GM18867 (cell line): Measurements from ENCODE around the gene C3orf20.

Experiments
- ATAC-seq: cut with Tn5 transposase; IDR thresholded peaks from one replicate; pipeline ENCODE4 v1.9.1; 2021; ENCODE audit warnings: mild to moderate bottlenecking, moderate library complexity; ENCODE audit not compliant: unreplicated experiment

The C3orf20 gene

GRCh38 chr3:14772533-14773138 lies 97.7 kb downstream of the C3orf20 start:
- ATAC-seq, result no peak

- ATAC-seq, result no peak
These were observed 98.3 kb downstream of the C3orf20 start for GRCh38 chr3:14773281-14773680.

DNA sequence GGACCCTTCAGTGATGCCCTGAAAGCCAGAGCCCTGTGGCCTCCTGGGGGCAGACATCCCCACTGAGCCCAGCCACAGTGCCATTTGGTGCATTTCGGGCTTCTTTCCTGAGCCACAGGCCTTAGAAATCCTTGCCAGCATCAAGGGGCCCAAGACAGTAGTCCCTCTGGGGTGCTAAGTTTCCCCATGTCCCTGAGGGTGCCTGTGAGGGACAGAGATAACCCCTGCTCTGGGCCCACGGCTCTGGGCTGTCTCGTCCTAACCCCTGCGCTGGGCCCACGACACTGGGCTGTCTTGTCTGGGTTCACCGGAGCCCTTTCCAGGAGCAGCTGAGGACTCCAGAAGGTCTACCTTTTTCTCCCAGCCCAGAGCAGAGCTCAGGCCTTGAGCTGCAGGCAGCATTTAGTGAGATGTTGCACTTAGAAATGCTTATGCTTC lies 98.8 kb downstream of the C3orf20 start:
- no peak for ATAC-seq

DNA sequence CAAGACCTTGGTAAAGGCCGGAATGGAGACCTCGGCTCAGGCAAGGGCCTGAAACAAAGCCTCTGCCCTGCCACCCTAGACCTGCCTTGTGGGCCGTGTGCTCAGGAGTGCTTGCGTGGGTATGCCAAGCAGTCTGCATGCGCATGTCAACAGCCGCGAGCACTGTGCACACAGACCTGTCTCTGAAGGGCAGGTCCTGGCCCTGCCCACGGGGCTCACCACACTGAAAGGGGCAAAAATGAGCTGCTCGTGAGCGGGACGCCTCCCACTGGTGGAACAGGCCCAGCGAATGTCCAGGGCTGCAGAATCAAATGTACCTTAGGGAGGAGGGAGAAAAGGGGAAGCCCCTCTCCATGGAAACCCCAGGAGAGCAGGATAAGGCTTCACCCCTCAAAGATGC lies 99.5 kb downstream of the C3orf20 start:
- ATAC-seq, result no peak

DNA sequence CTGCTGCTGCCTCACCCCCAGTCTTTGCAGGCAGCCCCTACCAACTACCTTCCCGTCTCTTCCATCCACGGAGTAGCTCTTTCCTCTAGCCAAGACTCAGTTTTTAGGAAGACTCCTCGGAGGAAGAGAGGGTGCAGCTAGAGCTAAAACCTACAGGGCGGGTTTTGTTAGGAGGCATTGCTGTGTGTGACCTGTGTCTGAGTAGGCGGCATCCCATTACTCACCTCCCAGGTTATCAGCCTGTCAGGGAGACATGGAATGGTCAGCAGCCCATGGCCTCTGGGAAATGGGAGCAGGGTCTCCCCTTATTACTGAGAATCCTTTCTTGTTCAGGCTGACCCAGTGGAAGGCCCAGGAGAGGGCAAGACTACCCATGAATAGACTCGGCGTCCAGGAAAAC lies 100.1 kb downstream of the C3orf20 start:
- ATAC-seq, result no peak

DNA sequence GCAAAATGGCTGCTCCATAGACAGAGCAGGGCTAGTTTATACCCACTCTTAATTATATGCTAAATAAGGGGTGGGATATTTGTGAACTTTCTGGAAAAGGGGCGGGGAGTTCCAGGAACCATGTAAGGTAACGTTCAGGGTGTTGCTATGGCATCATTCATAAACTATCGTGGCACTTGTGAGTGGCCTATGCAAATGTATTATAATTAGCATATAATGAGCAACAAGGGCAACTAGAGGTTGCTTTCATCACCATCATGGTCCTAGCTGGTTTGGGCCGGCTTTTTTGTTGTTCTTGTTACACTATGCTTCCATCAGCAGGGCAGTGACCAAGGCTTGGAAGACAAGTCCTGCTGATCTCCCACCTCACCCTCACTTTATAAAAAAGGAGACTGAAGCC lies 100.6 kb downstream of the C3orf20 start:
- ATAC-seq, result no peak

- ATAC-seq, result no peak
These were observed 104.2 kb downstream of the C3orf20 start for GRCh38 chr3:14779069-14779685.

DNA sequence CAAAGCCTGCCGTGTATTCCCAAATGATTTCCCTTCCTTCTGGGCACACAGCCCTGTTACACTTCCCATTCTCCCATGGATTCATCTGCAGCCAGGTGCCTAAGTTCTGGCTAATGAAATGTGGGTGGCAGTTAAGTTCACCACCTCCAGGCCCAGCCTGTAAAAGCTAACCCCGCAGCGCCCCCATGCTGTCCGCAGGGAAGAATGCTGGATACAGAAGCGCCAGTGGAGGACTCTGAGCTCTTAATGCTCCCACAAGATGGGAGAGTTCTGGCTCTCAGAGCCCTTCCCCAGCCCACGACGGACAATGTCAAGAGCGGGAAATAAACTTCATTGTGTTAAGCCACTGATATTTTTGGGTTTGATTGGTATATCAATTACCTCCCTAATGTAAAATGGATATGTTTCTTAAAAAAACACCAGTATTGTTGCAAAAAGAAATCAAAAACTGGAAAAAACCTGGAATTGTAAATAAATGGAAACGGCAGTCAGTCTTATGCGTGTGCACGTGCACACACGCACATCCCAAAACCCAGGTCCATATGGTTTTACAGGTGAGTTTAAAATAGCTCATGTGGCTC lies 106.1 kb downstream of the C3orf20 start:
- ATAC-seq, result peak; percentile 81

DNA sequence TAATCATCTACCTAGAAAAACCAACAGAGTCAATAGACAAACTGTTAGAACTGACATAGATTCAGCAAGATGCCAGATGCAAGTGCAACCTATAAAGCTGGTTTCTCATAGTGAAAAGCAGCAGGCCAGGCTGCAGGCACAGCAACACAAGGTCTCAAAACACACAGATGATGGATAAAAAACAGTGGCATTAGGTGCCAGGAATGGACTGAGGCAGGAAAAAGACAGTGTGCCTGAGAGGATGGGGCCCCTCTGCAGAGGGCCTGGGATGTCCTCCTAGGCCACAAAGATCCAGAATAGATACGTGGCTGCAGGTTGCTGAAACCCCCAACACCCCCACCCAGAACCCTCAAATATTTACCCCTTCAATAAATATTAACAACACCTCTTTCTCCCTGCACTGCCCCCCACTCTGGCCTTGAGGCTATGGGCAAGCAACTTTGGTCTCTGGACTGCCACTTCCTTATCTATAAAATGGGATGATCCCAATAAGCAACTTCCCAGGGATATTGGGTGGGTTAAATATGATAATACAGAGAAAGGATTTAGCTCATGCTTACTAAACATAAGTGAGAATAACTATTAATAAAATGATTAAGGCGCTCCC lies 108.6 kb downstream of the C3orf20 start:
- ATAC-seq, result no peak

GRCh38 chr3:14784087-14784681 lies 109.2 kb downstream of the C3orf20 start:
- ATAC-seq, result no peak

DNA sequence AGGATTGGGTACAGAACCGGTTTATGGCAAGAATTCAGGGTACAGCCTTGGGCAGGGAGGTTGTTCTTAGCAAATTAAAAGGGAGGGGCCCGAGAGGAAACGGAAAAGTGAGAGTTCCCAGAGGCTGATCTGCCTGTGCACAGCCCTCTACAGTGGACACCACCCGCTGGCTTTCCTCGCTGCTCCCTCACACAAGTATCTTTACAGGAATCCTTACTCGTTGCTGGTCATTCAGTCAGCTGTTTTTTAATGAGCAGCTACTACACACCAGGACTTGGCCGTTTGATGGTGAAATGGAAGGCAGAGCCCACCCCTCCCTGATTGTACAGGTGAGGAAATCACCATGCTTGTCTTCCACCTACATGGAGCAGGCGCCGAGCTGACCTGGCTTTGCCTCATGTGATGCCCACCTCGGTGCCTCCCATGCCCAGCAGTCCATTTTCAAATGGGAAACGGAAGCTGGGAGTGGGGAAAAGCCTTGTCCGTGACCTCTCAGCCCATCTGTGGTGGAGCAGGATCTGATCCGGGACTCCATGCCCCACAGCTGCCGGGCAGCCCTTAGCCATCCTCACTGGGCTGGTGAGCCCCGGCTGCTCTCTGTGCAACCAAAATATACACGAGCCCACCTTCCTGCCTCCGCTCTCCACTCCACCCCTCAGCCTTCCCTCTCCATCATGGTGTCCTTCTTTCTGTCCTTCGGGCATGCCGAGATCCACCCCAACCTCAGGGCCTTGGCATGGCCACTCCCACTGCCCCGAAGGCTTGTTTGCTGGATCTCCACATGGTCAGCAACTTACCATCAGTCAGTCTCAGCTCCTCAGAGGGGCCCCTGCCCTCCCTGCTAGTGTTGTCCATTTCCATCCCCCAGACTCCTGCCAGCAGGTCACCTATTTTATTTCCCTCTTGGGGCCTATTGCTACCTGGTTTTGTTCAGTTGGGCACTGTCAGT lies 110.5 kb downstream of the C3orf20 start:
- no peak for ATAC-seq

- no peak for ATAC-seq
These were observed 111.4 kb downstream of the C3orf20 start for GRCh38 chr3:14786369-14786768.

DNA sequence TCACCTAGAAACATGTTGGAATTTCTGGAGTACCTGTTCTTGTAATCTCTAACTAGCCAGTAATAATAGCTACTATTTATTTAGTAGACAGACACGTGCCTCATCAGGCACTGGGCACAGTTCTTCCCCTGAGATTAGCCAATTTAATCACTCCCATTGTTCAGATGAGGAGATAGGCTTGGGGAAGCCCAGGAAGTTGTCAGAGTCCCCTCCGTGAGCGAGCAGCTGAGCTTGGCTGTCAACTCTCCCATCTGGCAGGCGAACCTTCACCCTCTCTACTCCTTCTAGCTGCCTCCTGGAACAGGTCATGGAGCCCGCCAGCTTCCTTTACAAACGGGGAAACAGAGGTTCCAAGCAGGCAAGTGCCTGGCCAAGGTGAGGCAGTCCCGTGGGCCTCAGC lies 112.7 kb downstream of the C3orf20 start:
- ATAC-seq, result no peak

DNA sequence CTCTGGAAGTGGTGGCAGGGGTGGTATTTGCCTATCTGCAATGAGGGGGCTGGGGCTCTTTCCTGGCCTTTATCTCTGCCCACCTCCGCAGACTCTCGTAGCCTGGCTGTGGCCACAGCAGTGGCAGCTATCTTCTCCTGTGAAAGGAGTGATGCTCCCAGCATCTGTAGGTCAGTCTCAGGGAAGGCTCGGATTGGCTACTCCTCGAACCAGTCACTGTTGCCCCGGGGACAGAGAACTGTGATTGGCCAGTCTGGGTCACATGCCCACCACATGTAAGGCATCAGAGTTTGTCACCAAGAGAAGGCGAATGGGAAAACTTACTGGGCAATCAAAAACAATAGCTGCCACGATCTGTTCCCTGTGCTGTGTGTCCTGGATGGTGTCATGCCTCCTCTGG lies 113.7 kb downstream of the C3orf20 start:
- no peak for ATAC-seq

- no peak for ATAC-seq
These were observed 114.3 kb downstream of the C3orf20 start for GRCh38 chr3:14789221-14789620.

- ATAC-seq, result no peak
These were observed 114.8 kb downstream of the C3orf20 start for GRCh38 chr3:14789640-14790285.

- no peak for ATAC-seq
These were observed 116.5 kb downstream of the C3orf20 start for GRCh38 chr3:14791343-14791945.

DNA sequence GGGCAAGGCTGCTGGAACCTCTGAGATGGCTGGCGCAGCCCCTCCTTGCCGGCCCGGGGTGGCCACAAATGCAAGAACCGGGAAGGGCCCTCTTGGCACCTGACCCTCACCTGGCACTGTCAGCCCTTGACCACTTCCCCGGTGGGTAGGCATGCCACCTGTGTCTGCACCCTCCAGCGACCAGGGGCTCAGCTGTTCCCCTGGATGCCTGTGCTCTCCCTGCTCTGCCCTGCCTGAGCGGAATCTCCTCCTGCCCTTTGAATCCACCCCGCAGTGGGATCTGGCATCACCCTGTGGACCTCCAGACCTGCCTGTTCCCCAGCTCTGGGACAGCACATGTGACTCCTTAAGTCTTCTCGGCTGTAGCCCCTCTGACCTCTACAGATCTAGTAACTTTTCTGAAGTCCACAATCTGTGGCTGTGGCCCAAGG lies 117.8 kb downstream of the C3orf20 start:
- ATAC-seq, result no peak

- no peak for ATAC-seq
These were observed 118.4 kb downstream of the C3orf20 start for GRCh38 chr3:14793126-14793857.
